CD4-positive, alpha-beta T cell (primary cell): Measurements from ENCODE around the gene SLC24A3. TPM values are rescaled to one million over a fixed set of nuclear protein-coding genes. Genes with fewer than 3 reads are reported as not detected.

Experiments used
- ATAC-seq: fragments of 200-7000 bp; cut with Tn5 transposase; one replicate; pipeline ENCODE4 v1.10.0; 2022; ENCODE audit warnings: mild to moderate bottlenecking; ENCODE audit not compliant: poor library complexity
- CTCF ChIA-PET: fragments of 350-600 bp; sonication (Branson Sonifier 250); formaldehyde crosslinking; loops from one replicate; lab custom pipeline; 2021; ENCODE audit warnings: antibody characterized with exemption, inconsistent platforms; lab: Charles Lee
- POLR2A ChIA-PET: fragments of 350-600 bp; sonication (Branson Sonifier 250); formaldehyde crosslinking; loops from one replicate; lab custom pipeline; 2021; ENCODE audit warnings: antibody characterized with exemption, inconsistent platforms; lab: Charles Lee
- DNase-seq, 14 experiments: peaks; one replicate each; pipeline ENCODE4 v3.0.0-alpha.2; 2013 to 2020; ENCODE audit warnings: mixed read lengths in 2 of 14
- H3K27ac ChIP-seq, 2 donors: one replicate each; pipeline versions ENCODE4 v1.5.1 to v1.7.0; 2013; ENCODE audit warnings: low read length in 2 of 2, low read depth in 1 of 2, mild to moderate bottlenecking in 1 of 2
- H3K27me3 ChIP-seq, 2 experiments: 1 replicate in 1 of 2; 2 replicates in 1 of 2; pipeline versions ENCODE4 v1.6.1 to v1.7.0; 2013; ENCODE audit warnings: low read length in 2 of 2, control low read depth in 1 of 2, mild to moderate bottlenecking in 1 of 2, moderate library complexity in 1 of 2; ENCODE audit not compliant: insufficient read depth in 2 of 2, control insufficient read depth in 1 of 2
- H3K36me3 ChIP-seq: one replicate; pipeline ENCODE4 v1.6.1; 2013; ENCODE audit warnings: low read length, control low read depth; ENCODE audit not compliant: insufficient read depth
- H3K4me1 ChIP-seq: one replicate; pipeline ENCODE4 v1.6.1; 2013; ENCODE audit warnings: low read length, control low read depth; ENCODE audit not compliant: insufficient read depth
- H3K4me3 ChIP-seq: one replicate; pipeline ENCODE4 v1.5.1; 2013; ENCODE audit warnings: mild to moderate bottlenecking, low read length, moderate library complexity
- H3K9me3 ChIP-seq, 2 experiments: 1 replicate in 1 of 2; 2 replicates in 1 of 2; pipeline versions ENCODE4 v1.6.1 to v1.7.0; 2013; ENCODE audit warnings: low read length in 2 of 2, mild to moderate bottlenecking in 2 of 2, control low read depth in 1 of 2, moderate library complexity in 1 of 2; ENCODE audit not compliant: control insufficient read depth in 1 of 2, insufficient read depth in 1 of 2
- H3K27ac Mint-ChIP-seq: one replicate; pipeline ENCODE4 v1.8.0; 2020; ENCODE audit warnings: mixed read lengths
- H3K27me3 Mint-ChIP-seq: one replicate; pipeline ENCODE4 v1.8.0; 2021; ENCODE audit warnings: mixed read lengths
- H3K36me3 Mint-ChIP-seq: one replicate; pipeline ENCODE4 v1.8.0; 2021; ENCODE audit warnings: low read depth, mixed read lengths
- H3K4me1 Mint-ChIP-seq: one replicate; pipeline ENCODE4 v1.8.0; 2021; ENCODE audit warnings: low read depth, mixed read lengths
- H3K4me3 Mint-ChIP-seq: one replicate; pipeline ENCODE4 v1.8.0; 2020; ENCODE audit warnings: mild to moderate bottlenecking, mixed read lengths
- H3K9me3 Mint-ChIP-seq: one replicate; pipeline ENCODE4 v1.8.0; 2020; ENCODE audit warnings: mixed read lengths
- intact Hi-C, 2 experiments: fragments of 100-400 bp; cut with DNase I in 1 of 2; cut with micrococcal nuclease in 1 of 2; formaldehyde crosslinking; loops; one replicate each; pipeline versions ENCODE4 v1.15.1 to v1.9.0; 2023 to 2025; cut with DNase I, micrococcal nuclease
- total RNA-seq, 174 experiments: library from RNA in 2 of 174; stranded (reverse) in 2 of 174; gene quantifications; one replicate each; pipeline ENCODE4 v1.2.3 and lab custom pipeline; 2021 to 2026
- TF ChIP-seq, protein P1 (sequence below): fragments of 200-600 bp; IDR thresholded peaks from one replicate; pipeline ENCODE4 v1.8.0; 2022; ENCODE audit warnings: antibody characterized with exemption, mild to moderate bottlenecking

The SLC24A3 gene
- total RNA-seq, 2 experiments from 2014 or later = not detected

- Mint-ChIP-seq H3K36me3 (no peaks in the 10 kb centered on the region), H3K9me3 (no peaks in the 10 kb centered on the region), H3K4me3 (no peak overlapping the region), H3K27me3 (peaks cover 34% of the 10 kb centered on the region), H3K27ac (no peak overlapping the region), H3K4me1 (no peaks in the 10 kb centered on the region)
- ChIA-PET CTCF (no interaction called here), POLR2A (no interaction called here)
- Histone ChIP-seq H3K27me3 (peaks cover 21 to 26% of the 10 kb centered on the region in 2 experiments), H3K36me3 (no peaks in the 10 kb centered on the region), H3K27ac (no peak overlapping the region), H3K4me1 (peaks cover 8% of the 10 kb centered on the region), H3K9me3 (peaks cover 0 to 18% of the 10 kb centered on the region in 2 experiments), H3K4me3 (no peak overlapping the region)
- TF ChIP-seq, protein P1, sequence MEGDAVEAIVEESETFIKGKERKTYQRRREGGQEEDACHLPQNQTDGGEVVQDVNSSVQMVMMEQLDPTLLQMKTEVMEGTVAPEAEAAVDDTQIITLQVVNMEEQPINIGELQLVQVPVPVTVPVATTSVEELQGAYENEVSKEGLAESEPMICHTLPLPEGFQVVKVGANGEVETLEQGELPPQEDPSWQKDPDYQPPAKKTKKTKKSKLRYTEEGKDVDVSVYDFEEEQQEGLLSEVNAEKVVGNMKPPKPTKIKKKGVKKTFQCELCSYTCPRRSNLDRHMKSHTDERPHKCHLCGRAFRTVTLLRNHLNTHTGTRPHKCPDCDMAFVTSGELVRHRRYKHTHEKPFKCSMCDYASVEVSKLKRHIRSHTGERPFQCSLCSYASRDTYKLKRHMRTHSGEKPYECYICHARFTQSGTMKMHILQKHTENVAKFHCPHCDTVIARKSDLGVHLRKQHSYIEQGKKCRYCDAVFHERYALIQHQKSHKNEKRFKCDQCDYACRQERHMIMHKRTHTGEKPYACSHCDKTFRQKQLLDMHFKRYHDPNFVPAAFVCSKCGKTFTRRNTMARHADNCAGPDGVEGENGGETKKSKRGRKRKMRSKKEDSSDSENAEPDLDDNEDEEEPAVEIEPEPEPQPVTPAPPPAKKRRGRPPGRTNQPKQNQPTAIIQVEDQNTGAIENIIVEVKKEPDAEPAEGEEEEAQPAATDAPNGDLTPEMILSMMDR = no peak
- DNase-seq = no peak
- intact Hi-C loops = no loop called here
- ATAC-seq = no peak
These were observed 549.4 kb downstream of the SLC24A3 start for GRCh38 chr20:19761841-19762240.

- DNase-seq (no peak), ATAC-seq (no peak)
- ChIA-PET CTCF (no interaction called here), POLR2A (no interaction called here)
- Mint-ChIP-seq H3K27me3 (peaks cover 38% of the 10 kb centered on the region), H3K36me3 (no peaks in the 10 kb centered on the region), H3K9me3 (no peaks in the 10 kb centered on the region), H3K27ac (no peak overlapping the region), H3K4me3 (no peak overlapping the region), H3K4me1 (no peaks in the 10 kb centered on the region)
- Histone ChIP-seq H3K27ac (no peak overlapping the region), H3K9me3 (no peaks in the 10 kb centered on the region), H3K4me3 (no peak overlapping the region), H3K36me3 (no peaks in the 10 kb centered on the region), H3K4me1 (no peaks in the 10 kb centered on the region), H3K27me3 (peaks cover 3 to 7% of the 10 kb centered on the region in 2 experiments)
- TF ChIP-seq, protein P1 = no peak
- intact Hi-C loops = no loop called here
These were observed 551.8 kb downstream of the SLC24A3 start for GRCh38 chr20:19764207-19764606.

GRCh38 chr20:19765266-19765665 lies 552.8 kb downstream of the SLC24A3 start:
- DNase-seq = no peak
- H3K4me3 Mint-ChIP-seq = no peak overlapping the region
- H3K9me3 Mint-ChIP-seq = no peaks in the 10 kb centered on the region
- CTCF ChIA-PET = no interaction called here
- TF ChIP-seq, protein P1 = no peak
- H3K4me1 ChIP-seq = no peaks in the 10 kb centered on the region
- no peaks in the 10 kb centered on the region for H3K4me1 Mint-ChIP-seq
- peaks cover 0 to 6% of the 10 kb centered on the region in 2 experiments for H3K27me3 ChIP-seq
- intact Hi-C loops = no loop called here
- H3K4me3 ChIP-seq = no peak overlapping the region
- no peak for ATAC-seq
- no peaks in the 10 kb centered on the region for H3K36me3 Mint-ChIP-seq
- POLR2A ChIA-PET = no interaction called here
- peaks cover 32% of the 10 kb centered on the region for H3K27me3 Mint-ChIP-seq
- H3K9me3 ChIP-seq = no peaks in the 10 kb centered on the region
- H3K36me3 ChIP-seq = no peaks in the 10 kb centered on the region
- no peak overlapping the region for H3K27ac ChIP-seq
- no peak overlapping the region for H3K27ac Mint-ChIP-seq
